Osteoblast (primary cell): Measurements from ENCODE around the gene PSME3. TPM values are rescaled to one million over a fixed set of nuclear protein-coding genes. Genes with fewer than 3 reads are reported as not detected.
"Not testable (repeated sequence)": the region's sequence is repeated elsewhere in the genome, so short reads cannot be mapped to it uniquely, and the experiment has no call there.

Experiments used
- DNase-seq: peaks from one replicate; pipeline ENCODE4 v3.0.0; 2011; ENCODE audit warnings: low spot score, mixed read lengths; ENCODE audit not compliant: insufficient read length; ENCODE audit errors: missing footprints
- H2AFZ ChIP-seq: 2 replicates; pipeline ENCODE4 v1.6.0; 2011; ENCODE audit warnings: mild to moderate bottlenecking, low read length
- H3K27ac ChIP-seq: 2 replicates; pipeline ENCODE4 v1.5.1; 2011; ENCODE audit warnings: mild to moderate bottlenecking, low read depth, low read length, moderate library complexity
- H3K27me3 ChIP-seq: 2 replicates; pipeline ENCODE4 v1.6.0; 2012; ENCODE audit warnings: mild to moderate bottlenecking, control low read depth, inconsistent platforms, low read length, moderate library complexity; ENCODE audit not compliant: insufficient read depth
- H3K36me3 ChIP-seq: 2 replicates; pipeline ENCODE4 v1.5.1; 2011; ENCODE audit warnings: mild to moderate bottlenecking, low read length, control low read depth, moderate library complexity; ENCODE audit not compliant: insufficient read depth
- H3K4me1 ChIP-seq: 2 replicates; pipeline ENCODE4 v1.5.1; 2011; ENCODE audit warnings: mild to moderate bottlenecking, low read length, control low read depth, moderate library complexity; ENCODE audit not compliant: insufficient read depth
- H3K4me2 ChIP-seq: 2 replicates; pipeline ENCODE4 v1.6.0; 2011; ENCODE audit warnings: mild to moderate bottlenecking, low read length; ENCODE audit not compliant: insufficient read depth
- H3K4me3 ChIP-seq: fragments of 200-600 bp; sonication (generic); 3 replicates; pipeline ENCODE4 v1.5.1; 2012; ENCODE audit warnings: mild to moderate bottlenecking, low read length, inconsistent platforms; ENCODE audit not compliant: insufficient read depth
- H3K79me2 ChIP-seq: 2 replicates; pipeline ENCODE4 v1.6.0; 2012; ENCODE audit warnings: mild to moderate bottlenecking, low read length, control low read depth, inconsistent platforms; ENCODE audit not compliant: insufficient read depth
- H3K9me3 ChIP-seq: 2 replicates; pipeline ENCODE4 v1.5.1; 2011; ENCODE audit warnings: low read depth, low read length, control low read depth
- H4K20me1 ChIP-seq: 2 replicates; pipeline ENCODE4 v1.6.0; 2012; ENCODE audit warnings: mild to moderate bottlenecking, low read length, control low read depth; ENCODE audit not compliant: insufficient read depth
- total RNA-seq: library from RNA; depleted of rRNA; stranded (reverse); fragments of >200 nt; gene quantifications from 2 replicates; pipeline ENCODE4 v1.2.3, GENCODE V29; 2012
- TF ChIP-seq, protein P1 (sequence below): IDR thresholded peaks from 2 replicates; pipeline ENCODE4 v1.5.1; 2011; ENCODE audit warnings: mild to moderate bottlenecking, low read depth, low read length, moderate library complexity; ENCODE audit errors: extremely low read depth

PSME3 gene
- total RNA-seq, 1 donor: 81.1 TPM

DNA sequence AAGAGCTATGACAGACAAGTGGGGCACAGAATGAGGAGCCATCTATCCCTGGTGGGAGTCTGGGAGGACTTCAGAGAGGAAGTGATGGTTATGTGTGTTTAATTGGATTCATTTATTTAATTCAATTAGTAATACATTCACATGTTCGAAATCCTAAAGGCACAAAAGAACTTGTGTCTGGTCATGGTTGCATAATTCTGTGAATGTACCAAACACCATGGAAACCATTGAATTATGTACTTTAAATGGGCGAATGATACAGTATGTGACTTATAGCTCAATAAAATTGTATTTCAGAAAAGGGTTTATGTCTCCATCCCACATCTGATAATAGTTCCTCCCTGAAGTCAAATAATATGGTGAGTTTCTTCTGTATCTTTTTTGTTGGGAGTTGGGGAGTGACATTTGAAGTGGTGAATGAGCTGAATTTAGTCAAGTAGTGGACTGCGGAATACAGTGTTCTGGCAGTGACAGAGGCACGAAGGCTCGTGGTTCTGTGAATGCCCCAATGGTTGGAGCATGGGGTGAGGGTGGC is 47.6 kb downstream of the PSME3 start:
- no peaks in the 10 kb centered on the region for H4K20me1 ChIP-seq
- no peaks in the 10 kb centered on the region for H3K9me3 ChIP-seq
- peaks cover 21% of the 10 kb centered on the region for H3K27me3 ChIP-seq
- H3K4me3 ChIP-seq: no peak overlapping the region
- no peak overlapping the region for H3K4me2 ChIP-seq
- no peaks in the 10 kb centered on the region for H3K36me3 ChIP-seq
- H3K4me1 ChIP-seq: no peaks in the 10 kb centered on the region
- no peak overlapping the region for H2AFZ ChIP-seq
- no peak for DNase-seq
- no peak overlapping the region for H3K27ac ChIP-seq
- H3K79me2 ChIP-seq: no peaks in the 10 kb centered on the region
- TF ChIP-seq, protein P1, sequence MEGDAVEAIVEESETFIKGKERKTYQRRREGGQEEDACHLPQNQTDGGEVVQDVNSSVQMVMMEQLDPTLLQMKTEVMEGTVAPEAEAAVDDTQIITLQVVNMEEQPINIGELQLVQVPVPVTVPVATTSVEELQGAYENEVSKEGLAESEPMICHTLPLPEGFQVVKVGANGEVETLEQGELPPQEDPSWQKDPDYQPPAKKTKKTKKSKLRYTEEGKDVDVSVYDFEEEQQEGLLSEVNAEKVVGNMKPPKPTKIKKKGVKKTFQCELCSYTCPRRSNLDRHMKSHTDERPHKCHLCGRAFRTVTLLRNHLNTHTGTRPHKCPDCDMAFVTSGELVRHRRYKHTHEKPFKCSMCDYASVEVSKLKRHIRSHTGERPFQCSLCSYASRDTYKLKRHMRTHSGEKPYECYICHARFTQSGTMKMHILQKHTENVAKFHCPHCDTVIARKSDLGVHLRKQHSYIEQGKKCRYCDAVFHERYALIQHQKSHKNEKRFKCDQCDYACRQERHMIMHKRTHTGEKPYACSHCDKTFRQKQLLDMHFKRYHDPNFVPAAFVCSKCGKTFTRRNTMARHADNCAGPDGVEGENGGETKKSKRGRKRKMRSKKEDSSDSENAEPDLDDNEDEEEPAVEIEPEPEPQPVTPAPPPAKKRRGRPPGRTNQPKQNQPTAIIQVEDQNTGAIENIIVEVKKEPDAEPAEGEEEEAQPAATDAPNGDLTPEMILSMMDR: no peak

DNA sequence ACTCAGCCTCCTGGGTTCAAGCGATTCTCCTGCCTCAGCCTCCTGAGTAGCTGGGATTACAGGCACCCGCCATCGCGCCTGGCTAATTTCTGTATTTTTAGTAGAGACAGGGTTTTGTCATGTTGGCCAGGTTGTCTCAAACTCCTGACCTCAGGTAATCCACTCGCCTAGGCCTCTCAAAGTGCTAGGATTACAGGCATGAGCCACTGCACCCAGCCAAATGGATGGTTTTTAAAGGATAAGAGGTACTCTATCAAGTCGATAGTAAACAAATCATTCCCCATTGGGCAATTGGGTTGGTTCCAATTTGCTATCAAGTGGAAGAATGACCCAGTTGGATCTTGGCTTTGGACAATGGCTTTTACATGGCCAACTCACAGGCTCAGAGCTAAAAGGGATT is 48.5 kb downstream of the PSME3 start:
- DNase-seq, H3K9me3 ChIP-seq, H3K27ac ChIP-seq, H3K4me2 ChIP-seq, H3K4me3 ChIP-seq, H3K4me1 ChIP-seq, H4K20me1 ChIP-seq, H3K79me2 ChIP-seq, H3K36me3 ChIP-seq, H2AFZ ChIP-seq: not testable (repeated sequence)
- H3K27me3 ChIP-seq: peaks cover 19% of the 10 kb centered on the region

DNA sequence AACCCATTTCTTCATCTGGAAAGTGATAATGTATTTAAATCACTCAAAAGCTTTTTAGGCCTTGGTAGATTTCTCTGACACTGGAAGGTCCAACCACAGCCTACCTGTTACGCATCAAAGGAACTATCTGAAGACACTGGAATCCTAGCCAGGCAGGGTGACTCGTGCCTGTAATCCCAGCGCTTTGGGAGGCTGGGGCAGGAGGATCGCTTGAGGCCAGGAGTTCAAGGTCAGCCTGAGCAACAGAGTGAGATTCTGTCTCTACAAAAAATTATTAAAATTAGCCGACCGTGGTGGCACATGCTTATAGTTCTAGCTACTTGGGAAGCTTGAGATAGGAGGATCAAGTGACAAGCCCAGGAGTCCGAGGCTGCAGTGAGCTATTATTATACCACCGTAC is 49.0 kb downstream of the PSME3 start:
- H3K36me3 ChIP-seq: no peaks in the 10 kb centered on the region
- DNase-seq: no peak
- TF ChIP-seq, protein P1: no peak
- H2AFZ ChIP-seq: no peak overlapping the region
- no peak overlapping the region for H3K4me2 ChIP-seq
- no peaks in the 10 kb centered on the region for H3K9me3 ChIP-seq
- no peak overlapping the region for H3K27ac ChIP-seq
- peaks cover 16% of the 10 kb centered on the region for H3K27me3 ChIP-seq
- no peak overlapping the region for H3K4me3 ChIP-seq
- no peaks in the 10 kb centered on the region for H3K4me1 ChIP-seq
- H3K79me2 ChIP-seq: no peaks in the 10 kb centered on the region
- H4K20me1 ChIP-seq: no peaks in the 10 kb centered on the region

DNA sequence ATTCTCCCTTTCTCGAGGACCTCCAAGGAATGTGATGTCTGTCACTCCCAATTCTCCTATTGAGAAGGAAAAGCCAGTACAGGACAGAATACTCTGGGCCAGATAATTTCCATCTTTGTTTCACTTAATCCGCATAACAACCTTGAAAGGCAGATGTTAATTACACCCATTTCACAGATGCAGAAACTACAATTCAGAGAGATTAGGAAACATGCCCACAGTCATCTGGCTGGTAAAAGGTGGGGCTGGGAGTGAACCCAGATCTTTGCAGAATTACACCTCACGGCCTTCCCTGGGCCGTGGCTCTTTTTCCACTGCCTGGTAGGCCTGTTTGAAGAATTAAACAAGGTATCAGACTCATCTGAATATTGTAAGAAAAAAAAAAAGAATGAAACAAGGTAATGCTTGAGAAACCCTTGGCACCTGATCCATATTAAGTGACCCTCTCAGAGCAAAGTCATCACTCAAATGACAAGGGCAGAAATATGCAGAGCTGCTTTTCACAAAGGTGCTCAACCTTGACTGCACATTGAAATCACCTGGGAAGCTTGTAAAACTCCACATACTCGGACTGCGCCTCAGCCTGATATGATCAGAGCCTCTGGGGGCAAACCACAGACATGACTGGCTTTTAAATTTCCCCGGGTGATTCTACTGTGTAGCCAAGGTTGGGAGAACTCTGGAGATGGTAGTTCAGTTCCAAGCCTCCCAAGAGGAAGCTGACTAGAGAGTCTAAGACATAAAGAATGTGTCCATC is 50.8 kb downstream of the PSME3 start:
- Histone ChIP-seq H4K20me1 (no peaks in the 10 kb centered on the region), H3K79me2 (no peaks in the 10 kb centered on the region), H3K4me2 (no peak overlapping the region), H3K36me3 (no peaks in the 10 kb centered on the region), H3K27me3 (peaks cover 3% of the 10 kb centered on the region), H2AFZ (no peak overlapping the region), H3K9me3 (no peaks in the 10 kb centered on the region), H3K4me1 (no peaks in the 10 kb centered on the region), H3K27ac (no peak overlapping the region), H3K4me3 (no peak overlapping the region)
- no peak for DNase-seq
- TF ChIP-seq, protein P1: no peak

DNA sequence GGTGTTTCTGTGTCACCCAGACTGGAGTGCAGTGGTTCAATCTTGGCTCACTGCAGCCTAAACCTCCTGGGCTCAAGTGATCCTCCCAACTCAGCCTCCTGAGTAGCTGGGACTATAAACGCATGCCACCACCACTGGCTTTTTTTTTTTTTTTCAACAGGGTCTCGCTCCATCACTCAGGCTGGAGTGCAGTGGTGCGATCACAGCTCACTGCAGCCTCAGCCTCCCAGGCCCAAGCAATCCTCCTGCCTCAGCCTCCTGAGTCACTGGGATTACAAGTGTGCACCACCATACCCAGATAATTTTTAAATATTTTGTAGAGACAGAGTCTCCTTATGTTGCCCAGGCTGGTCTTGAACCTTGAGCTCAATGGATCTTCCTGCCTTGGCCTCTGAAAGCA is 52.6 kb downstream of the PSME3 start:
- not testable (repeated sequence) for H3K79me2 ChIP-seq, H3K4me1 ChIP-seq, H3K27me3 ChIP-seq, H3K36me3 ChIP-seq, H3K4me3 ChIP-seq, H3K27ac ChIP-seq, H4K20me1 ChIP-seq, H2AFZ ChIP-seq, DNase-seq, H3K9me3 ChIP-seq, H3K4me2 ChIP-seq
